RWPE2 (cell line): Measurements from ENCODE around the gene PAK3.

Source experiments
- ATAC-seq: fragments of 200-7000 bp; cut with Tn5 transposase; 3 replicates; pipeline ENCODE4 v1.9.1; 2021; ENCODE audit warnings: low read depth
- DNase-seq: peaks from one replicate; pipeline ENCODE4 v3.0.0-alpha.2; 2020; ENCODE audit warnings: low spot score
- H3K27ac ChIP-seq: fragments of 450-650 bp; 2 replicates; pipeline ENCODE4 v1.5.1; 2017; ENCODE audit warnings: mild to moderate bottlenecking; ENCODE audit not compliant: poor library complexity, severe bottlenecking
- H3K27me3 ChIP-seq: fragments of 250-450 bp; sonication (Bioruptor Pico); 2 replicates; pipeline ENCODE4 v1.5.1; 2021; ENCODE audit warnings: mild to moderate bottlenecking, moderate library complexity; ENCODE audit not compliant: insufficient read depth, poor library complexity, severe bottlenecking
- H3K36me3 ChIP-seq: fragments of 250-450 bp; sonication (Bioruptor Pico); 2 replicates; pipeline ENCODE4 v1.5.1; 2020; ENCODE audit warnings: low read depth, mild to moderate bottlenecking, moderate library complexity
- H3K4me1 ChIP-seq: fragments of 250-450 bp; sonication (Bioruptor Pico); 2 replicates; pipeline ENCODE4 v1.5.1; 2021; ENCODE audit warnings: mild to moderate bottlenecking, moderate library complexity; ENCODE audit not compliant: insufficient read depth, poor library complexity, severe bottlenecking
- H3K4me3 ChIP-seq: fragments of 250-450 bp; sonication (Bioruptor Pico); 2 replicates; pipeline ENCODE4 v1.5.1; 2021; ENCODE audit warnings: mild to moderate bottlenecking, moderate library complexity; ENCODE audit not compliant: severe bottlenecking
- H3K9me3 ChIP-seq: fragments of 250-450 bp; sonication (Bioruptor Pico); 2 replicates; pipeline ENCODE4 v1.5.1; 2021; ENCODE audit warnings: mild to moderate bottlenecking, moderate library complexity; ENCODE audit not compliant: severe bottlenecking
- TF ChIP-seq, protein P1 (sequence below): fragments of 450-650 bp; IDR thresholded peaks from one replicate; pipeline ENCODE4 v1.5.1; 2017; ENCODE audit warnings: mild to moderate bottlenecking, moderate library complexity; ENCODE audit not compliant: poor library complexity, severe bottlenecking

The PAK3 gene

DNA sequence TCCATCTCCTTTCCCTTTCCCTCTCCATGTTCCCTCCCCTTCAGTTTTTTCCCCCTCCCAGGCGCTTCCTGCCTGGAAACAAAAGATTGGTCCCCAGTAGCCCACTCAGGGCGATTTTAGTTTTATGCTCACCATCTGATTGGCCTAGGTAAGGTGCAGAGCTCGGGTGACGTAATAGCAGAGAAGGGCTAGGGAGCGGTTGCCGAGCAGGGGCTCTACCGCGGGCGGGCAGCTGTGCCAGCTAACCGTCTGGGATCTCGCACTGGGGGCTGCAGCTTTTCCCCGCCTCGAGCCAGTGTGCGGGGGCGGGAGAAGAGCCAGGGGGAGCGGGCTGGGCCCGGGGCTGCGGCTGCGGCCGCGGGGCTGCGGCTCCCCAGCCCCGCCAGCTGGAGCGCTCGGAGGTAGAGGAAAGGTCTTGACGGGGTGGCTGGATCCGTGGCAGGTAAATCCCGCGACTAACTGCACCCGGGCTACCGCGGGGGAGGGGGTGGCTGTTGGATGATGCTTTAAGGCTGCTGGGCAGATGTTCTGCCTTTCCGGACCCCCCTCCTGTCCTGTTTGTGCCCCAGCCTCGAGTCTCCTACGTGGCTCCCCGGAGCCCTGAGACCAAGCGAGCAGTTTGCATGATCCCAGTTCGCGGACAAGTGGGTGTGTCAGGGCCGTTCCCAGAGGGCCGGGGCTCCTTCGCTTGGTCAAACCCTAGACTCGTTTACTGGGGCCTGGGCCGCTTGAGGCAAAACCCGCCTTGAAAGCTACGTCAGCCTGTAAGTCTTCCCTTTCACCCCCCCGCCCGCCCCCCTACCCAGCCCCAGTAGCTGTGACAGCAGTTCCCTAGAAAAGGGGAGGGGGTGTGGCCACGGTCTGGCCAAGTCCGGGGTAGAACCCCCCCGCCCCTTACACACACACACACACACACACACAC lies at the start of gene PAK3:
Gene PAK3, plus strand, starts transcription at position 218 of the 922 bp plus-strand sequence. CDS start 26,913 bp downstream, outside the sequence.
- TF ChIP-seq, protein P1, sequence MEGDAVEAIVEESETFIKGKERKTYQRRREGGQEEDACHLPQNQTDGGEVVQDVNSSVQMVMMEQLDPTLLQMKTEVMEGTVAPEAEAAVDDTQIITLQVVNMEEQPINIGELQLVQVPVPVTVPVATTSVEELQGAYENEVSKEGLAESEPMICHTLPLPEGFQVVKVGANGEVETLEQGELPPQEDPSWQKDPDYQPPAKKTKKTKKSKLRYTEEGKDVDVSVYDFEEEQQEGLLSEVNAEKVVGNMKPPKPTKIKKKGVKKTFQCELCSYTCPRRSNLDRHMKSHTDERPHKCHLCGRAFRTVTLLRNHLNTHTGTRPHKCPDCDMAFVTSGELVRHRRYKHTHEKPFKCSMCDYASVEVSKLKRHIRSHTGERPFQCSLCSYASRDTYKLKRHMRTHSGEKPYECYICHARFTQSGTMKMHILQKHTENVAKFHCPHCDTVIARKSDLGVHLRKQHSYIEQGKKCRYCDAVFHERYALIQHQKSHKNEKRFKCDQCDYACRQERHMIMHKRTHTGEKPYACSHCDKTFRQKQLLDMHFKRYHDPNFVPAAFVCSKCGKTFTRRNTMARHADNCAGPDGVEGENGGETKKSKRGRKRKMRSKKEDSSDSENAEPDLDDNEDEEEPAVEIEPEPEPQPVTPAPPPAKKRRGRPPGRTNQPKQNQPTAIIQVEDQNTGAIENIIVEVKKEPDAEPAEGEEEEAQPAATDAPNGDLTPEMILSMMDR = no peak
- DNase-seq (peak; percentile 38), ATAC-seq (peak; percentile 90)
- no peaks in the 10 kb centered on the region for H3K9me3 ChIP-seq
- peak within 1 kb of the TSS; percentile 70 for H3K4me3 ChIP-seq
- H3K4me1 ChIP-seq = no peaks in the 10 kb centered on the region
- no peaks in the 10 kb centered on the region for H3K36me3 ChIP-seq
- no peaks in the 10 kb centered on the region for H3K27me3 ChIP-seq
- no peak within 1 kb of the TSS for H3K27ac ChIP-seq

DNA sequence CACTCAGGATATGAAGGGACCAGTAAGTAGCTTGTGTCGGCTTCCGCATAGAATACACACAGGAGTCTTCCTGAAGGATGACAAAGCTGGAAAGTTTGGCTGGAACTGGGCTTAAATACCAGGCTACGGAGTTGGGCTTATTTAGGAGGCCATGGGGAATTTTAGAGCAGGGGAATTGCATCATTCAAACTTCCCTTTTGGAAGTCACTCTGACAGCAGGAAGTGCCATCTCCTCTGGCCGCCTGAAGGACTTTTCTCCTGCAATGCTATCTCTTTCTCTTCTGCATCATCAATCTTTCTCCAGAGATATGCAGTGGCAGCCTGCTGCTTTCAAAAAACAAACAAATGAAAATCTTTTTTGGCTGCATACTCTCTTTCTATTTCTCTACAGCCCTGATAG lies 48.4 kb upstream of the PAK3 start:
- Histone ChIP-seq H3K27me3 (no peaks in the 10 kb centered on the region), H3K9me3 (no peaks in the 10 kb centered on the region), H3K4me1 (no peaks in the 10 kb centered on the region), H3K27ac (no peak overlapping the region), H3K4me3 (no peak overlapping the region), H3K36me3 (no peaks in the 10 kb centered on the region)
- ATAC-seq (no peak), DNase-seq (no peak)
- TF ChIP-seq, protein P1 = no peak

DNA sequence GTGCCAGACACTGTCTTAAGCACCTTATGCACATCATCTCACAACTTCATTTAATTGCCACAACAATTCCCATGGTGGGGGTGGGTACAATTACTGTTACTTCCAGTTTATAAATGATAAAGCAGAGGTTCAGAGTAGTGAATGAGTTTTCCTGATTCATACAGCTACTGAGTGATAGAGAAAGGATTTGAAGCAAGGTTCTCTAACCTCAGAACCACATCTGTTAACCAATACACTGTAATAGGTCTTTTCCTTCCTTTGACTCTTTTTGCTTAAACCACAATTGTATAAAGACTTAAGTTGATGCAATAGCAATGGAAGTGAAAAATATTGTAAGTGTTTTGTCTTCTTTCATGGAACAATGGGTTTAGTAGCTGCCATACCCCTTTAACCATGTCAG lies 43.5 kb upstream of the PAK3 start:
- TF ChIP-seq, protein P1 = no peak
- no peak for DNase-seq
- Histone ChIP-seq H3K4me3 (no peak overlapping the region), H3K4me1 (no peaks in the 10 kb centered on the region), H3K36me3 (no peaks in the 10 kb centered on the region), H3K9me3 (no peaks in the 10 kb centered on the region), H3K27ac (no peak overlapping the region), H3K27me3 (no peaks in the 10 kb centered on the region)
- no peak for ATAC-seq

DNA sequence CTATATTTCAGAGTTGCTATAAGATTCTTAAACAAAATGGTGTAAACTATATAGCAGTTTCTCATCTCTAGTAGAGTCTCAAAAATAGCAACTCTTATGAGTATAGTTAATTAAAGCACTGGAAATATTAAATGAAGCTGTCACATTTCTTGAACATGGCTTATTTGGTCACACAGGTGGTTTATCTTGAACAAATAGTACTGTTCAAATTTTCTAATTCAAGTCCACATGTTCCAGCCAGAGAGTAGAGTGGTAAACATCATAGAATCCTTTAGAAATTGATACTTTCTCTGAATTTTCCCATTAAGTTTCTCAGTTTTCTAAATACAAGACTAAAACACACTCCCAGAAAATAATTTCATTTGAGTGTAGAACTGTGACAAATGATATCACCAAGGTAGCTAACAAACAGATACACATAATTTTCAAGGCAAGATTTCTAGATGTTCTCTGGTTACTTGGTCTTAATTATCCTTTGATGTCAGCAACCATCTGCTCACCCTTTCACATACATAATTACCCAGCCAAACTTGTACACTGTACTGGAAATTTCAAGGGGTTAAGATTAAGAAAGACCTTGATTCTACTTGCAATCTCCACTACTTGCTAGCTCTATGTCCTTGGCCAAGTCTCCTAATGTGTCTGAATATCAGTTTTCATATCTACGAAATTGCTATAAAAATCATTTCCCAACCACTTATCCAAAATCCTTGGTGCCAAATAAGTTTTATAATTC lies 24.3 kb upstream of the PAK3 start:
- DNase-seq (no peak), ATAC-seq (no peak)
- H3K9me3 ChIP-seq = no peaks in the 10 kb centered on the region
- H3K27ac ChIP-seq = no peak overlapping the region
- no peaks in the 10 kb centered on the region for H3K4me1 ChIP-seq
- no peak overlapping the region for H3K4me3 ChIP-seq
- H3K27me3 ChIP-seq = no peaks in the 10 kb centered on the region
- H3K36me3 ChIP-seq = no peaks in the 10 kb centered on the region
- TF ChIP-seq, protein P1 = no peak
